Body of pancreas (tissue), 4 donors: ENCODE results near the gene ELP2. TPM values are rescaled to one million over a fixed set of nuclear protein-coding genes. Genes with fewer than 3 reads are reported as not detected.

Source experiments
- ATAC-seq: fragments of 150-250 bp; one replicate; pipeline ENCODE4 v1.9.1; 2016
- DNase-seq, 4 donors: peaks; one replicate each; pipeline ENCODE4 v3.0.0-alpha.2; 2019
- H3K27ac ChIP-seq, 4 donors: fragments of 200-600 bp; sonication (generic); 1 replicate in 3 of 4; 2 replicates in 1 of 4; pipeline versions ENCODE4 v1.5.1 to v1.6.1; 2016 to 2019; ENCODE audit warnings: mild to moderate bottlenecking in 1 of 4, mixed read lengths in 1 of 4, moderate library complexity in 1 of 4
- H3K27me3 ChIP-seq, 2 donors: fragments of 200-600 bp; sonication (generic); one replicate each; pipeline ENCODE4 v1.6.0; 2016; ENCODE audit warnings: mild to moderate bottlenecking in 1 of 2
- H3K36me3 ChIP-seq, 2 donors: fragments of 200-600 bp; sonication (generic); replicated peaks in 1 of 2; 2 replicates each; pipeline ENCODE4 v1.5.1; 2016; ENCODE audit warnings: low read depth in 2 of 2; ENCODE audit not compliant: insufficient read depth in 1 of 2
- H3K4me1 ChIP-seq: fragments of 200-600 bp; sonication (generic); one replicate; pipeline ENCODE4 v1.6.0; 2016
- H3K4me3 ChIP-seq, 2 donors: fragments of 200-600 bp; sonication (generic); 1 replicate in 1 of 2; 2 replicates in 1 of 2; pipeline ENCODE4 v1.5.1; 2016 to 2019
- H3K9me3 ChIP-seq, 3 donors: fragments of 200-600 bp; sonication (generic); 1 replicate in 2 of 3; 2 replicates in 1 of 3; pipeline ENCODE4 v1.5.1; 2016
- CTCF ChIP-seq, 7 experiments: fragments of 450-650 bp in 4 of 7; fragments of 200-600 bp in 3 of 7; sonication (generic) in 3 of 7; IDR thresholded peaks; one replicate each; pipeline ENCODE4 v1.5.1; 2016 to 2019; ENCODE audit warnings: antibody characterized with exemption in 7 of 7
- POLR2A ChIP-seq, 3 donors: fragments of 450-650 bp; IDR thresholded peaks; one replicate each; pipeline ENCODE4 v1.6.1; 2016; ENCODE audit warnings: antibody characterized with exemption in 3 of 3, mild to moderate bottlenecking in 2 of 3
- WGBS, 2 donors: methylation state at CpG; one replicate each; pipeline ENCODE4 v1.1.5; 2017; 5-methylcytosine and 5-hydroxymethylcytosine counted together
- intact Hi-C: fragments of 100-400 bp; cut with DNase I; formaldehyde crosslinking; loops from one replicate; pipeline ENCODE4 v1.15.1; 2023
- total RNA-seq, 2 donors: library from RNA; depleted of rRNA; stranded (reverse); fragments of >200 nt; gene quantifications; one replicate each; pipeline ENCODE4 v1.1.0, GENCODE V29; 2016

ELP2 gene
- total RNA-seq, 2 donors from 2014 or later: 44.2 to 56.8 TPM

GRCh38 chr18:36196238-36196995 lies 66.7 kb downstream of the ELP2 start:
- Histone ChIP-seq H3K4me3 (no peak overlapping the region), H3K27ac (no peak overlapping the region), H3K27me3 (no peaks in the 10 kb centered on the region), H3K36me3 (no peaks in the 10 kb centered on the region), H3K4me1 (no peaks in the 10 kb centered on the region), H3K9me3 (no peaks in the 10 kb centered on the region)
- DNase-seq: no peak
- 79 to 88% methylated on average over 6 of the region's 6 CpGs for WGBS, 2 donors
- intact Hi-C loops: no loop called here
- TF ChIP-seq CTCF (IDR thresholded peaks at IDR 0.05) (no peak), POLR2A (IDR thresholded peaks at IDR 0.05) (no peak)
- no peak for ATAC-seq

GRCh38 chr18:36197511-36198166 lies 67.9 kb downstream of the ELP2 start:
- Histone ChIP-seq H3K4me3 (no peak overlapping the region), H3K4me1 (no peaks in the 10 kb centered on the region), H3K9me3 (no peaks in the 10 kb centered on the region), H3K27ac (no peak overlapping the region), H3K36me3 (no peaks in the 10 kb centered on the region), H3K27me3 (no peaks in the 10 kb centered on the region)
- TF ChIP-seq POLR2A (IDR thresholded peaks at IDR 0.05) (no peak), CTCF (IDR thresholded peaks at IDR 0.05) (no peak)
- DNase-seq (no peak), ATAC-seq (no peak)
- intact Hi-C loops: no loop called here

- no peaks in the 10 kb centered on the region for H3K27me3 ChIP-seq
- no peaks in the 10 kb centered on the region for H3K9me3 ChIP-seq
- DNase-seq (no peak), ATAC-seq (no peak)
- H3K4me3 ChIP-seq: no peak overlapping the region
- TF ChIP-seq POLR2A (IDR thresholded peaks at IDR 0.05): no peak
- TF ChIP-seq CTCF (IDR thresholded peaks at IDR 0.05): no peak
- WGBS, 2 donors: 91 to 93% methylated on average over 17 to 20 of the region's 22 CpGs
- H3K36me3 ChIP-seq: no peaks in the 10 kb centered on the region
- intact Hi-C loops: no loop called here
- no peak overlapping the region for H3K27ac ChIP-seq
- no peaks in the 10 kb centered on the region for H3K4me1 ChIP-seq
Measured at GRCh38 chr18:36199691-36200295, 70.1 kb downstream of the ELP2 start.

GRCh38 chr18:36200354-36200771 lies 70.7 kb downstream of the ELP2 start:
- Histone ChIP-seq H3K36me3 (no peaks in the 10 kb centered on the region), H3K4me3 (no peak overlapping the region), H3K9me3 (no peaks in the 10 kb centered on the region), H3K27me3 (no peaks in the 10 kb centered on the region), H3K4me1 (no peaks in the 10 kb centered on the region), H3K27ac (no peak overlapping the region)
- intact Hi-C loops: no loop called here
- DNase-seq (no peak), ATAC-seq (no peak)
- TF ChIP-seq POLR2A (IDR thresholded peaks at IDR 0.05) (no peak), CTCF (IDR thresholded peaks at IDR 0.05) (no peak)
